GM12878 (cell line): ENCODE measurements around the gene PIK3R3.

ENCODE experiments used
- BHLHE40 ChIP-seq, 2 experiments: fragments of 450-650 bp in 1 of 2; IDR thresholded peaks; 2 replicates each; pipeline ENCODE4 v1.6.1; 2011 to 2017; ENCODE audit warnings: low read depth in 2 of 2, borderline replicate concordance in 1 of 2, improper control_type of control experiment in 1 of 2, low read length in 1 of 2, mild to moderate bottlenecking in 1 of 2
- CREB1 ChIP-seq: IDR thresholded peaks from 2 replicates; pipeline ENCODE4 v1.6.1; 2012; ENCODE audit warnings: low read depth, mild to moderate bottlenecking, inconsistent platforms
- CTCF ChIP-seq, 3 experiments: IDR thresholded peaks in 2 of 3; conservative IDR thresholded peaks in 1 of 3; 2 replicates each; pipeline ENCODE4 v1.5.1; 2011; ENCODE audit warnings: low read depth in 3 of 3, low read length in 3 of 3, mild to moderate bottlenecking in 3 of 3, control low read depth in 2 of 3, moderate library complexity in 2 of 3, inconsistent platforms in 1 of 3, mixed read lengths in 1 of 3; ENCODE audit not compliant: control insufficient read depth in 2 of 3, insufficient read depth in 1 of 3; ENCODE audit errors: extremely low read depth in 1 of 3
- MYB ChIP-seq: fragments of 150-350 bp; IDR thresholded peaks from 2 replicates; pipeline ENCODE4 v1.6.1; 2014; ENCODE audit warnings: mild to moderate bottlenecking, low read depth, low read length, borderline replicate concordance
- POLR2A ChIP-seq: IDR thresholded peaks from 2 replicates; pipeline ENCODE4 v1.6.1; 2011; ENCODE audit warnings: low read depth, mild to moderate bottlenecking, low read length
- POLR2AphosphoS5 ChIP-seq: IDR thresholded peaks from 2 replicates; pipeline ENCODE4 v1.6.1; 2011; ENCODE audit warnings: mild to moderate bottlenecking, low read length, inconsistent platforms
- REST ChIP-seq: IDR thresholded peaks from 2 replicates; pipeline ENCODE4 v1.6.1; 2012; ENCODE audit warnings: mild to moderate bottlenecking, low read depth, low read length
- SRF ChIP-seq, 2 experiments: IDR thresholded peaks; 2 replicates each; pipeline ENCODE4 v1.6.1; 2011; ENCODE audit warnings: low read depth in 2 of 2, low read length in 2 of 2, mild to moderate bottlenecking in 1 of 2, moderate library complexity in 1 of 2
- ZBTB33 ChIP-seq: fragments of 450-650 bp; IDR thresholded peaks from 2 replicates; pipeline ENCODE4 v1.6.1; 2017; ENCODE audit warnings: mild to moderate bottlenecking

- TF ChIP-seq CTCF (IDR thresholded peaks at IDR 0.05 in 2 of 3, conservative IDR thresholded peaks at IDR 0.05 in 1 of 3; ENCODE audit: control insufficient read depth in 2 of 3, extremely low read depth in 1 of 3, insufficient read depth in 1 of 3, low read depth in 3 of 3, low read length in 3 of 3) (no peak), REST (no peak), SRF (IDR thresholded peaks at IDR 0.05; ENCODE audit: low read depth in 2 of 2, low read length in 2 of 2) (no peak), POLR2A (no peak), POLR2AphosphoS5 (no peak), CREB1 (no peak), BHLHE40 (IDR thresholded peaks at IDR 0.05; ENCODE audit: borderline replicate concordance in 1 of 2, low read depth in 2 of 2, low read length in 1 of 2) (no peak), ZBTB33 (no peak), MYB (no peak)
These were observed 42.2 kb upstream of the PIK3R3 start, which contains the start of gene TSPAN1 for GRCh38 chr1:46174448-46175231.
